ENCODE data around the gene DCLK1. TPM values are rescaled to one million over a fixed set of nuclear protein-coding genes. Genes with fewer than 3 reads are reported as not detected.

The DCLK1 gene
- total RNA-seq, 4 donors from 2014 or later = 11.9 to 26.4 (median 15.5) TPM

DNA sequence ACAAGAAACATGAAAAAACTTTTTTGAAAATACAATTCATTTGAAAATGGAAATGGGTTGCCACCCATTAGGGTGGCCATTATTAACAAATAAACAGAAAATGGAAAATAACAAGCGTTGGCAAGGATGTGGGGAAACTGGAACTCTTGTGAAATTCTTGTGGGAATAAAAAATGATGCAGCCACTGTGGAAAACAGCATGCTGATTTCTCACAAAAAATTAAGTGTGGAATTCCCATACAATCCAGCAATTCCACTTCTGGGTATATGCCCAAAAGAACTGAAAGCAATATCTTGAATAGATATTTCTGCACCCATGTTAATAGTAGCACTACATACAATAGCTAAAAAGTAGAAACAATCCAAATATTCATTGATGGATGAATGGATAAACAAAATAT is 165.2 kb downstream of the DCLK1 start:
- Histone ChIP-seq H3K4me1 (peaks cover 6 to 14% of the 10 kb centered on the region in 2 donors), H3K9me3 (no peaks in the 10 kb centered on the region), H3K36me3 (no peaks in the 10 kb centered on the region), H3K27ac (peak overlapping the region in 2 of 3 donors; percentile 25 to 29), H3K27me3 (no peaks in the 10 kb centered on the region), H3K4me3 (replicated peaks in 1 of 3) (no peak overlapping the region)
- 72 to 80% methylated on average over 1 of the region's 1 CpG for WGBS, 2 donors
- no peak for DNase-seq
- TF ChIP-seq, protein P1, sequence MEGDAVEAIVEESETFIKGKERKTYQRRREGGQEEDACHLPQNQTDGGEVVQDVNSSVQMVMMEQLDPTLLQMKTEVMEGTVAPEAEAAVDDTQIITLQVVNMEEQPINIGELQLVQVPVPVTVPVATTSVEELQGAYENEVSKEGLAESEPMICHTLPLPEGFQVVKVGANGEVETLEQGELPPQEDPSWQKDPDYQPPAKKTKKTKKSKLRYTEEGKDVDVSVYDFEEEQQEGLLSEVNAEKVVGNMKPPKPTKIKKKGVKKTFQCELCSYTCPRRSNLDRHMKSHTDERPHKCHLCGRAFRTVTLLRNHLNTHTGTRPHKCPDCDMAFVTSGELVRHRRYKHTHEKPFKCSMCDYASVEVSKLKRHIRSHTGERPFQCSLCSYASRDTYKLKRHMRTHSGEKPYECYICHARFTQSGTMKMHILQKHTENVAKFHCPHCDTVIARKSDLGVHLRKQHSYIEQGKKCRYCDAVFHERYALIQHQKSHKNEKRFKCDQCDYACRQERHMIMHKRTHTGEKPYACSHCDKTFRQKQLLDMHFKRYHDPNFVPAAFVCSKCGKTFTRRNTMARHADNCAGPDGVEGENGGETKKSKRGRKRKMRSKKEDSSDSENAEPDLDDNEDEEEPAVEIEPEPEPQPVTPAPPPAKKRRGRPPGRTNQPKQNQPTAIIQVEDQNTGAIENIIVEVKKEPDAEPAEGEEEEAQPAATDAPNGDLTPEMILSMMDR (IDR thresholded peaks at IDR 0.05) = no peak
- no peak for TF ChIP-seq POLR2A (IDR thresholded peaks at IDR 0.05)
- intact Hi-C loops (cut with DNase I) = no loop called here

DNA sequence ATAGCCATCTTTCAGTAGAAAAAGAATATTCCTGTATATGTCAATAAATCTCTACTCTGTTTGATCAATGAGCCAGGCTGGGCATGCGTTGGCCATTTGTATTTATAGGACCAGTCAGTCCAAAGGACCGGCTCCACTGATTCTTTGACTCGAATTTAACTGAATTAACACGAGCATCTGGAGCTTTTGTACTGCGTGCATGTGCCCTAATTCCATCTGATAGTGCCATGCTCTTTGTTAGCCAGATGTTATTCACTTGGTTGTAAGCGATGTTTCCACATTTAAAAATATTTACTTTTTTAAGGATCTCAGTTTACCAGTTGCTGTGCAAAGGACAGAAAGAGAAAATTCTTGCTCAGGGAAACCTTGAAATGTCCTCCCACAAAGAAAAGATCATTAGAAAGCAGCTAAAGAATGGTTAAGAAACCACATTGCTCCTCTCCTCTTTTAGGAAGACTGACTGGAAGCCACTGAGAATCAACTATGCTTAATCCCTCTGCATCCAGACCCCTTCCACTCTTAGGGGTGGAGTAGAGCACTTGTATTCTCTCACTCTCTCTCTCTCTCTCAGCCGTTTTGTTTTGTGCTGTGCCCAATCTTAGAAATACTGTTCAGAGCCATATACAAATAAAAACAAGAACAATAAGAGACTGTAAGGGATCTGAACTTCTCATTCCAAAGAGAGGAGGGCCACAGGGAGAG is 165.8 kb downstream of the DCLK1 start:
- DNase-seq = no peak
- Histone ChIP-seq H3K27me3 (no peaks in the 10 kb centered on the region), H3K9me3 (no peaks in the 10 kb centered on the region), H3K4me3 (replicated peaks in 1 of 3) (no peak overlapping the region), H3K4me1 (peaks cover 6 to 14% of the 10 kb centered on the region in 2 donors), H3K36me3 (no peaks in the 10 kb centered on the region), H3K27ac (peak overlapping the region in 2 of 3 donors; percentile 25 to 29)
- intact Hi-C loops (cut with DNase I) = no loop called here
- TF ChIP-seq, protein P1 (IDR thresholded peaks at IDR 0.05) = no peak
- TF ChIP-seq POLR2A (IDR thresholded peaks at IDR 0.05) = no peak
- 79 to 80% methylated on average over 7 of the region's 7 CpGs for WGBS, 2 donors

DNA sequence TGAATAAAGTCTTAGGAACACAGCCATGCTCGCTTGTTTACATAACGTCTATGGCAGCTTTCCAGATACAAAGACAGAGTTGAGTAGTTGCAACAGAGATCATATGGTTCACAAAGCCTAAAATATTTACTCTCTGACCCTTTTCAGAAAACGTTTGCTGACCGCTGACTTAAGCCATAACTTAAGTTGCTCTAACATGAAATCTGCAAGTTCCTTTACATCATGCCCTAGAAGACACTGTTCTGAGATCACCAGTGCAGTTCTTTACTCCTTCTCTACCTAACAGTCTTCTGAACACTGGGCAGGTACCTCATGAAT is 166.4 kb downstream of the DCLK1 start:
- TF ChIP-seq POLR2A (IDR thresholded peaks at IDR 0.05) = no peak
- TF ChIP-seq, protein P1 (IDR thresholded peaks at IDR 0.05) = no peak
- Histone ChIP-seq H3K4me3 (replicated peaks in 1 of 3) (no peak overlapping the region), H3K9me3 (no peaks in the 10 kb centered on the region), H3K36me3 (no peaks in the 10 kb centered on the region), H3K4me1 (peaks cover 6 to 14% of the 10 kb centered on the region in 2 donors), H3K27ac (peak overlapping the region in 2 of 3 donors; percentile 4 to 29), H3K27me3 (no peaks in the 10 kb centered on the region)
- WGBS, 2 donors = 13 to 20% methylated on average over 4 of the region's 4 CpGs
- intact Hi-C loops (cut with DNase I) = no loop called here
- DNase-seq = no peak

DNA sequence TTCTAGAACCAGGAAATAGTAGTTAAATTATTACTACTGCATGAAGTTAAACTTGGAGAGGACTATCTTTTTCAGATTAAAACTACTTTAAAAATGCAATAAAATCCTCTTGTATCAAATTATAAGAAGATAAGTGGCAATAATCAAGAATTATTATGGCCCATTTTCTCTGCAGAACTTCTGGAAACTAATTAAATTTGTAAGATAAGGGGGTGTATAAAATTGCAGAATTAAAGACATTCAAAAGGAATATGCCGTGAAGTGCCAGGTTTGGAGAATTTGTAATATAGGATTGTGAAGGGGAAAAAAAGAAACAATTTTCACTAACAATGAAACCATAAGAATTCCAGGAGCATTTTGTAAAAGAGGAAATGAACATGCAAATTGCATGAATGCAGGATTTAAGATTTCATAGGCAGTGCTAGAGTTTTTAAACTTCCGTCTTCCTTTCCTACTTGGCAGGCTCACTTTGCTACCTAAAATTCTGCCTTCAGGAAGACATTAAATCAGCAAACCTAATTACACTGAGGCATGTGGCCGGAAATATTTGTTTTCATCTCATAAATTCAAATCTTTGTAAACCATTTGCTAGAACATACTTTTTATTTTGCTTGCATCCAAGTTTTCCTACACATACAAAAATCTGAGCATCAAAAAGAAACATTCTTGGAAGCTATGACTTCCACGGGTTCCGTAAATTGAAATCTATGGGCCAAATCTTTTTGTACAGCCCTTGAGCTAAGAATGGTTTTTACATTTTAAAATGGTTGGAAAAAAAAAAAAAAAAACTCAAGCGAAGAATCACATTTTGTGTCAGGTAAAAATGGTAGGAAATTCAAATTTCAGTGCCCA is 166.9 kb downstream of the DCLK1 start:
- intact Hi-C loops (cut with DNase I) = no loop called here
- H3K4me3 ChIP-seq (replicated peaks in 1 of 3) = no peak overlapping the region
- peak overlapping the region in 1 of 3 donors; percentile 29 for H3K27ac ChIP-seq
- TF ChIP-seq POLR2A (IDR thresholded peaks at IDR 0.05) = no peak
- TF ChIP-seq, protein P1 (IDR thresholded peaks at IDR 0.05) = no peak
- no peaks in the 10 kb centered on the region for H3K9me3 ChIP-seq
- DNase-seq = no peak
- H3K27me3 ChIP-seq = no peaks in the 10 kb centered on the region
- peaks cover 6 to 14% of the 10 kb centered on the region in 2 donors for H3K4me1 ChIP-seq
- 65 to 68% methylated on average over 6 of the region's 6 CpGs for WGBS, 2 donors
- no peaks in the 10 kb centered on the region for H3K36me3 ChIP-seq
